Activated T-helper 1 cell treated with anti-CD3 and anti-CD28 coated beads, Interleukin-12 subunit alpha, Interleukin-12 subunit beta, Interleukin-2, Interleukin-4 antibody, amounts not matched to agents 30 ng/mL and 10 ng/mL and 1 ng/mL, durations not matched to agents 14 hours and 24 hours and 36 hours (primary cell): ENCODE measurements around the gene WNT3. TPM values are rescaled to one million over a fixed set of nuclear protein-coding genes. Genes with fewer than 3 reads are reported as not detected.

Source experiments
- DNase-seq: peaks from one replicate; pipeline ENCODE4 v3.0.0; 2021; ENCODE audit warnings: low spot score
- H3K27ac Mint-ChIP-seq: one replicate; pipeline ENCODE4 v1.8.0; 2021; ENCODE audit warnings: mild to moderate bottlenecking, mixed read lengths
- H3K27me3 Mint-ChIP-seq: one replicate; pipeline ENCODE4 v1.8.0; 2022; ENCODE audit warnings: mild to moderate bottlenecking, moderate library complexity, mixed read lengths; ENCODE audit not compliant: insufficient read depth
- H3K36me3 Mint-ChIP-seq: one replicate; pipeline ENCODE4 v1.8.0; 2021; ENCODE audit warnings: low read depth, mixed read lengths
- H3K4me1 Mint-ChIP-seq: one replicate; pipeline ENCODE4 v1.8.0; 2021; ENCODE audit warnings: low read depth, mixed read lengths
- H3K4me3 Mint-ChIP-seq: one replicate; pipeline ENCODE4 v1.8.0; 2021; ENCODE audit warnings: mild to moderate bottlenecking, moderate library complexity, mixed read lengths
- H3K9me3 Mint-ChIP-seq: one replicate; pipeline ENCODE4 v1.8.0; 2021; ENCODE audit warnings: mixed read lengths
- intact Hi-C: fragments of 100-400 bp; cut with micrococcal nuclease; formaldehyde crosslinking; loops from one replicate; pipeline ENCODE4 v1.15.1; 2024
- total RNA-seq: library from RNA; stranded (reverse); gene quantifications from 2 replicates; pipeline ENCODE4 v1.2.3, GENCODE V29; 2022

WNT3 gene
- total RNA-seq, 1 donor from 2014 or later = 0.05 TPM

DNA sequence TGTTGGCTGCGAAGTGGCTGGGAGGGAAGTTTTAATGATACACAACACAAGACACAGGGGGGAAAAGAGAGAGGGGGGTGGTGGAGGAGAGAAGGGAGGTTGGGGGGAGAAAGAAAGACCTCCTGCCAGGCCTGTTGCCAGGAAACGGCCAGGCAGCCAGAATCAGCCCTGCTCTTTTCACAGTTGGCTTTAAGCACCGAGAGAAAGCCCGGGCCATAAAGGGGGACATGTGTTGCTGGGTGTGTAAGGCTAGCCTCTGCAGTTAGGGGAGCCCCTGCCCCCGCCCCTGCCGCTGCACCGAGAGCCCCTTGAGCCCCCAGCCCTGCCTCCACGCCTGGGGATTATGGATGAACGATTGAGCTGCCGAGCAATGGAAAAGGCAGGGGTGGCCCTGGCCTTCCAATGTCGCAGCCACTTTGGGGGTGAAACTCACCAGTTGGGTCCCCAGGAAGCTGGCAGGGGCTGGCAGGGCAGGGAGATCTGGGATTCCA, 13.9 kb upstream of the WNT3 start:
- Mint-ChIP-seq H3K36me3 (no peaks in the 10 kb centered on the region), H3K27me3 (peaks cover 19% of the 10 kb centered on the region), H3K4me1 (peaks cover 6% of the 10 kb centered on the region), H3K9me3 (no peaks in the 10 kb centered on the region), H3K4me3 (no peak overlapping the region), H3K27ac (no peak overlapping the region)
- DNase-seq = no peak
- intact Hi-C loops = loop anchor here (10.0 kb wide), 1 partner anchor 568 kb away; no protein-coding TSS in a partner anchor

DNA sequence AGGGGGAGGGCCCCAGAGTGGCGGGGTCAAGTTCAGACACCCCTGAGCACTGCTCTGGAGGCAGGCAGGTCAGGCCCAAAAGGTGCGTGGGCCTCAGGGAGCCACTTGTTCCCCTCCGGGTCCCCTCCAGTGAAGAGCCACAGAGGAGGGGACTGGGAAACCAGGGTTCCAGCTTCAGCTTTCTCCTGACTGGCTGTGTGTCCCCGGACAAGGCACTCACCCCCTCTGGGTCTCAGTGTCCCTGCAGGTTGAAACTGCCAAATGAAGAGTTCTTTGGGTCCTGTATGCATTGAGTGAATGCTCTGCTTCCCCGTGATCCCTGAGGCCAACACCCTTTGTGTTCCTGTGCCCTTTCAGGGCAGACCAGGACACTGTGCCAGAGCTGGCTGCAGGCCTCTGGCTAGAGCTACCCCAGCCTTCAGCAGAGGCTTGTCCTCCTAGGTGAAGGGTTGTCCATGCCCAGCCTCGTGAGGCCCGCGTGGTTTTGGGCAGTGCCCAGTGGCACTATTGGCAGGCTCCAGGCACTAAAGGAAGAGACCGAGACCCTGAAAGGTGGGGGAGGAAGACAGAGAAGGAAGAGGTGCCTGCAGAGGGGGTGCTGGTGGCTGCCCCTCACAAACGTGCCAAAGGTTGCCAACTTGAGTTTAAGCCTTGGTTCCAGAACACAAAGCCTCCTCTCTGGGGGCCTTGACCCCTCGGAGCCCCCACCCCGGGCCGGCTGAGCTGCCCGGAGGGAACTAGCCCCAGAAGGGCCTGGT, 13.3 kb upstream of the WNT3 start:
- Mint-ChIP-seq H3K27ac (no peak overlapping the region), H3K27me3 (peaks cover 20% of the 10 kb centered on the region), H3K4me1 (peaks cover 6% of the 10 kb centered on the region), H3K36me3 (no peaks in the 10 kb centered on the region), H3K4me3 (no peak overlapping the region), H3K9me3 (no peaks in the 10 kb centered on the region)
- intact Hi-C loops = loop anchor here (10.0 kb wide), 1 partner anchor 567 kb away; no protein-coding TSS in a partner anchor
- no peak for DNase-seq

DNA sequence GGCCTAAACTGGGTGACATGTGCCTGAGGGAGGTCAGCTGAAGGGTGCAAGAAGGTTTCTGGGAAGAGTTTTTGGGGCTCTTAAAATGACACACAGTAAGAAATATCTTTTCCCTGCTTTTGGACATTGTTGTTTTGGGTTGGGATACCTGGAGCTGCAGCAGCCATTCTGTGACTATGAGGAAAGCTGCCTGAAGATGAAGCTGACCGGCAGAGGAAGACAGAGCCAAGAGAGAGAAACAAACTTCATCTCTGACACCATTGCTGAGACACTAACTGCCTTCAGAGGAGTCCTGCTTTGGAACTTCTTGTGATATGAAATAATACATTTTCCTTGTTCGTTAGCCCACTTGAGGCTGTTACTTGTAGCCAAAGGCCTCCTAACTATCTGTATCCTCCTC, 8.8 kb upstream of the WNT3 start:
- no peaks in the 10 kb centered on the region for H3K4me1 Mint-ChIP-seq
- no peaks in the 10 kb centered on the region for H3K9me3 Mint-ChIP-seq
- DNase-seq = no peak
- no peak overlapping the region for H3K4me3 Mint-ChIP-seq
- H3K27me3 Mint-ChIP-seq = peaks cover 23% of the 10 kb centered on the region
- H3K36me3 Mint-ChIP-seq = no peaks in the 10 kb centered on the region
- intact Hi-C loops = no loop called here
- H3K27ac Mint-ChIP-seq = no peak overlapping the region

DNA sequence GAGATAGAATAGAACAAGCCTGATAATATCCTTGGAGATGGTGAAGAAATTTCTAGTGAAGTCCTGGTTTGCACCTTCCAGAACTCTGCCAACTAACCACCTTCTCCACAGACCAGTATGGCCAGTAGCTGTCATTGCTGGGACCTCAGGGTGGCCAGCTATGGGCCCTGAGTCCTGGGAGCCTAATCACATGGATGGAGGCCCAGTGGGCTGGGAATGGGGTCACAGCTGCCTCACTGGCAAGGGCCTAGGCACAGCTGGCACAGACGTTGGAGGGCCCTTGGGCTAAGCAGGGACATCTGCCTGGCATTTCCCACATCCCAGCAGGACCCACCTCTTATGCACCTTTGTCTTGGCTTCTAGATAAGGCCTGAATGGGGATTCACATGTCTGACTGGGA, 7.6 kb upstream of the WNT3 start:
- intact Hi-C loops = no loop called here
- no peaks in the 10 kb centered on the region for H3K4me1 Mint-ChIP-seq
- no peak for DNase-seq
- no peak overlapping the region for H3K4me3 Mint-ChIP-seq
- no peak overlapping the region for H3K27ac Mint-ChIP-seq
- H3K9me3 Mint-ChIP-seq = no peaks in the 10 kb centered on the region
- no peaks in the 10 kb centered on the region for H3K36me3 Mint-ChIP-seq
- peaks cover 34% of the 10 kb centered on the region for H3K27me3 Mint-ChIP-seq

DNA sequence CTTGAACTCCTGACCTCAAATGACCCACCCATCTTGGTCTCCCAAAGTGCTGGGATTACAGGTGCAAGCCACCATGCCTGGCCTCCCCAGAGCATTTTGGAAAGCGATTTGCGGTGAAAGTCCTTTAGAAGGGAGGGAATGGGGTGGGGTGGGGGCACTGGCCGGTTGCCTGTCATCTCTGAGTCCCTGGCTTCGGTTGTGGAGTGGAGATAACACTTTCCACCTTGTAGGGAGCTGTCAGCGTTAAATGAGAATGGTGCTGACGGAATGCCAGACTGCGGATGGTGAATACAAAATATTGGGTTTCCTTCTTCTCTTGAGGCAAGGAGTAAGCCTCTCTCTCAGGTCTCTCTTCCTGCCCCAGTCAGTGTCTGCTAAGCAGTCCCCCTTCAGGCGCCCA, 5.2 kb upstream of the WNT3 start:
- no peak overlapping the region for H3K4me3 Mint-ChIP-seq
- no peaks in the 10 kb centered on the region for H3K36me3 Mint-ChIP-seq
- no peaks in the 10 kb centered on the region for H3K9me3 Mint-ChIP-seq
- no peak overlapping the region for H3K27ac Mint-ChIP-seq
- H3K27me3 Mint-ChIP-seq = peaks cover 46% of the 10 kb centered on the region
- intact Hi-C loops = no loop called here
- H3K4me1 Mint-ChIP-seq = no peaks in the 10 kb centered on the region
- no peak for DNase-seq

DNA sequence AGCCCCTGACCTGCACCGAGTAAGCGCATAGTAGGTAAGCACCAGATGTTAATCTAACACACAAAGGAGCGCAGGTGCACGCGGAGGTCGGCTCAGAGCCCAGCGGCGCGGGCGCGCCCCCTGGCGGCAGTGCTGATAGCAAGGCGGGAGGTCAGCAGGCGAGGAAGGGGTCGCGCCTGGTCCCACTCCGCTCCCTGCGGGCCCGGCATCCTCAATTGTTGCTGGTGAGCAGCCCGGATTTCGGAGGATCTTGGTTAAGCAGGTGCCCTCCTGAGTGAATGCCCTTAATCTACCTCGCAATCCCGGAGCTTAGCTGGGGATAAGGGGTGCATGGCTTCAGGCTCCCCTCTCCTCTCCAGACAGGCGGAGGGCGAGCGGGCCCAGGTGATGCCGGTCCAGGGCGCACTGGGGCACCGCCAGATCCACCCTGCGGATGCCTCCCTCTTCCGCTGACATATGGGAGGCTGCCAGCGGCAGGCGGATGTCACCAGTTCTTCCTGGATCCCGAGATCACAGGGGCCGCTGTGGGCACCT, 4.0 kb upstream of the WNT3 start:
- no peak overlapping the region for H3K27ac Mint-ChIP-seq
- H3K36me3 Mint-ChIP-seq = no peaks in the 10 kb centered on the region
- DNase-seq = peak; percentile 11
- H3K27me3 Mint-ChIP-seq = peaks cover 53% of the 10 kb centered on the region
- H3K9me3 Mint-ChIP-seq = no peaks in the 10 kb centered on the region
- intact Hi-C loops = no loop called here
- no peak overlapping the region for H3K4me3 Mint-ChIP-seq
- H3K4me1 Mint-ChIP-seq = no peaks in the 10 kb centered on the region

DNA sequence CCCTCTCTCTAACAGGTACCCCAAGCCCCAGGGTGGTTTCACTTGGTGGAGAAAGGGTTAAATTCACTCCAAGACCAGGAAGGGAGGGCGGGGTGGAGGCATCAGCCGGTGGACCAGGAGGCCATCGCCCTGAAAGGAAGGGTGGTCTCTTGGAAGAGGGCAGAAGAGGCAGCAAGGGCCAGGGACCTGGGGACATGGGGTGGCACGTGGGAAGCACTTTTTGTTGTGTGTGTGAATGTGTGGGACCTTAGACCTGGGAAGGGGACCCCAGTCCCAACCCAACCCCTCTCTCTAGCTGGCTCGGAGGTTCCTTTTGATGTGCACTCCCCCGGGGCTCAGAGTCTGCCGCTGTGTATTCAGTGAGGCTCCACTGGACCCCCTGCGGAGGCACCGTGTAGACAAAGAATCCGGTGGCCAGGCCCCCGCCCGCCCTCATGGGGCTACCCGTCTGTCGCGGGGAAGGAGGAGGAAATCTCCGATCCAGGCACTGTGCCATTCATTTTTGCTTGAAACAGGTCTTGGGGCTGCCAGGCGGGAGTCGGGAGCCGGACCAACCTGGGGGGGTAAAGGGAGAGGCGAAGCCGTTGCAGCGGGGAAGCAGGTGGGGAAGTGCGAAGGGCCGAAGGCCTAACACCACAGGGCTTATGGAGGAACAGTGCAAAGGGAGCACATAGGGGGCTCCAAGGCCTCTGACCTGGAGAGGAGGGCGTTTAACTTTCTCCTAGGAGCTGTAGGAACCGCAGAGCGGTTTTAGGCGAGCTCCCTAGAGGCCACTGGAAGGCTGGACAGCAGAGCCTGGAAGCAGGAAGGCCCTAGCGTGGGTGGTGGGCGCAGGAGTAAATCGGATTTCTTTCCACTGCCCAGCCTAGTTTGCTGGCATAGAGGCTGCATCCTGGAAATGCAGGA, 3.2 kb upstream of the WNT3 start:
- DNase-seq = no peak
- Mint-ChIP-seq H3K27me3 (peaks cover 58% of the 10 kb centered on the region), H3K4me3 (no peak overlapping the region), H3K36me3 (no peaks in the 10 kb centered on the region), H3K9me3 (no peaks in the 10 kb centered on the region), H3K27ac (no peak overlapping the region), H3K4me1 (no peaks in the 10 kb centered on the region)
- intact Hi-C loops = no loop called here

DNA sequence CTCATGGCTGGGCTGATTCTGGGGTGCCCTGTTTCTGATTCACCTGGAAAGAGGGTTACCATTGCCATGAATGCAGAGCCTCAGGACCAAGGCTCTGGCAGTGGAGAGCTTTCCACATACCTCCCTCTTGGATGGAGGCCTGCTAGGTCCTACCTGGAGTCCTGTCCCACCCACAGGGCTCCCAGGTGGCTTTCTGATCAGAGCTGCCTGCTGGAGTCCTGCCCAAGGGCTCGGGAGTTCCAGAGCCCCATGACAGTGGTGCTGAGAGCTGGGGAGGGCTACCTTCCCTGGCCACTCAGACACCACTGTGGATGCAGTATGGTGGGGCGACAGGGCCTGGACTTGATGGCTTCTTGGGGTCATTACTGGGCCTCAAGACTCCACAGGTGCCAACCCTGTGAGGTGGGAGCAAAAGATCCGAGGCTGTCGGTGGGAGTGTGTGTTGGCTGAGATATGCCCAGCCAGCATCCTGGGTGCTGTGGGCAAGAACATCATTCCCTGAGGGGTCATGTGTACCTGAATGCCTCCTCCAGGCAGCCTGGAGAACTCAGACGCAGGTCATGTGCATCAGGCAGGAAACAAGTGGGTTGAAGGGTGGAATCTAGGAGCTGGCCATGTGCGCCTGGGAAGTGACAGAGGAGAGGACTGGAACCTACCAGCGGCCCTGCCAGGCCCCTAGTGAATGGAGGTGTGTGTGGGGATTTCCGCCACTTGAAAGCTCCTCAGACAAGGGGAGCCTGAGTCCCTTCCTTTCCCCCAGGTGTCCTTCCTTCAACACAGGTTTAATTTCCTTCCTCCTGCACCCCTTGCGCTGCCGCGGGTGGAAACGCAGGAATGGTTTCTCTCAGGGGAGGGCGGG, 2.3 kb upstream of the WNT3 start:
- Mint-ChIP-seq H3K27ac (no peak overlapping the region), H3K27me3 (peaks cover 62% of the 10 kb centered on the region), H3K4me1 (no peaks in the 10 kb centered on the region), H3K4me3 (peak overlapping the region; percentile 11), H3K9me3 (no peaks in the 10 kb centered on the region), H3K36me3 (no peaks in the 10 kb centered on the region)
- DNase-seq = no peak
- intact Hi-C loops = no loop called here

DNA sequence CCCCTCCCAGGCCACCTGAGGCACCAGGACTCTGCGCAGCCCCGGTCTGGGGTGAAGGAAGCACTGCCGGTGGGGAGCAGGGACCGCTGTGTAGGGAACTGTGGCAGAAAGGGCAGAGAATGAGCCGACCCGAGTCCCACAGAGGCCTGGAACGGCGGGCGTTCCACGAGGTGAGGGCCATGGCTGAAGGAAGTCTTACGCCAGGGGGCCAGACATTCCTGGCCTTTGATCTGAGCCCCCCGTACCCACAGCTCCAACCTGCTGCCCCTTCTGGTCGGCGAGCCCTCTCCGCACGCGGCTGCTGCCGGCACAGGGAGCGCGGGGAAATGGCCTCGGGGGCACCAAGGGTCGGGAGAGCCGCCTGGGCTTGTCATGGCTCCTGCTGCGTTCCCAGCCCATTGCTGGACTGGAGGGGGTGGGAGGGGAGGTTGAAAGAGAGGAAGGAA, 1.4 kb upstream of the WNT3 start:
- DNase-seq = no peak
- no peaks in the 10 kb centered on the region for H3K4me1 Mint-ChIP-seq
- H3K36me3 Mint-ChIP-seq = no peaks in the 10 kb centered on the region
- no peaks in the 10 kb centered on the region for H3K9me3 Mint-ChIP-seq
- H3K4me3 Mint-ChIP-seq = no peak overlapping the region
- H3K27me3 Mint-ChIP-seq = peaks cover 70% of the 10 kb centered on the region
- intact Hi-C loops = loop anchor here (5.0 kb wide), 1 partner anchor 102 kb away; the partner anchor contains the start of gene GOSR2
- H3K27ac Mint-ChIP-seq = no peak overlapping the region

DNA sequence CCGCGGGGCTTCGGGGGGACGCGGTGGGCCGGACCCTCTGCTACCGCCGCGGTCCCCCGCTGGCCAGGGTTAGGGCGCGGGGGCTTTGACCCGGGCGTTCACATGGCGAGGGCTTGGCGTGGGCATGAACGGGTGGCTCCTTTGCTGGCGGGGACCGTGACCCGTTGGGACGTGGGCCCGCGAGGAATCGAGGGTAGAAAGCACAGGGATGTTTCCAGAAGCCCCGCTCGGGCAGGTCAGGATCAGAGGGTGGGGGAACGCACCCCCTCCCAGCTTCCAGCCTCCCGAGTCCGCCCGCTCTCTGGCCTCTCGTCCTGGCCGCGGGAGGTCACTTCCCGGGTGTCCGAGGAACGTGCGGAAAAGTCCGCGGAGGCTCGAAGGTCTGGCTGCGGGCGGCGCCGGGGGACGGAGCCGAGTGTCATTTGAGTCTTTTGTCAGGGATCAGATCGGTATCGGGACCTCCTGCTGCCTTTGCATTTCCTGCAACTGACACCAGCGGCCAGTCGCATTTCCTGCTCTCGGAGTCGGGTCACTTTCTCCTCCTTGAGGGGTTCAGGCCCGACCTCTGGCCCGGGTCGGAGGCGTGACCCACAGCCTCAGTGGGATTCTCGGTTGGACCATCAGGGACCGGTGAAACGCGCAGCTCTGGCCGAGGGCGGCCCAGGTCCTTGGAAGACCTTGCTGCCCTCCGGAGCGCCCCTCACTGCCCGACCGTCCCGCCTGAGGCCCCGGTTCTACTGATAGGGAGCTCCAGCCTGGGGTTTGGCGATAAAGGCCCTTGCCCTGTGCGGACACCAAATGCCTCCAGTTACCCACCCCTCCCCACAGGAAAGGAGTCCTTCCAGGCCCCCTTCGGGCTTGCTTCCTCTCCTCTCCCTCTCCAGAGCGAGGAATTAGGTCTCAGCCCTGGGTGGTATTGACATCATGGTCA, 702 bp upstream of the WNT3 start:
- Mint-ChIP-seq H3K36me3 (no peaks in the 10 kb centered on the region), H3K4me3 (peak overlapping the region; percentile 63), H3K9me3 (no peaks in the 10 kb centered on the region), H3K4me1 (no peaks in the 10 kb centered on the region), H3K27ac (no peak overlapping the region), H3K27me3 (peaks cover 70% of the 10 kb centered on the region)
- no peak for DNase-seq
- intact Hi-C loops = loop anchor here (5.0 kb wide), 1 partner anchor 103 kb away; the partner anchor contains the start of gene GOSR2

DNA sequence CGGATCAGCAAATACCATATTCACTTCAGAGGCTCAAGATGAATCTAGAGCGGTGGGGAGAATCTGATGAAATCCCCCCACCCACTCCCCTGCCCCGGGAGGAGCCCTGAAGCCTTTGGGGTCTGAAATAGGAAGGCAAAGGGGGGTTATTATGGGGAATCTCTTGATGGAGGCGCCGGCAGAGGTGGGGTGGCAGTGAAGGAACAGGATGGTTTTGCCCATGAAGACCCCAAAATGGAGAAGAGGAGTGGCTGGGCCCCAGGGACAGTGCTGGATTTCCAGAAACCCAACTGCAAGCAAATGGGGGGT, 637 bp downstream of the WNT3 start:
- no peak for DNase-seq
- Mint-ChIP-seq H3K9me3 (no peaks in the 10 kb centered on the region), H3K4me1 (no peaks in the 10 kb centered on the region), H3K4me3 (peak overlapping the region; percentile 62), H3K27me3 (peaks cover 73% of the 10 kb centered on the region), H3K27ac (no peak overlapping the region), H3K36me3 (no peaks in the 10 kb centered on the region)
- intact Hi-C loops = loop anchor here (5.0 kb wide), 1 partner anchor 104 kb away; the partner anchor contains the start of gene GOSR2
